OCI-LY3 (cell line): ENCODE data around the gene ZNF79.

Experiments
- H2AFZ ChIP-seq: fragments of 200-600, 300-600 bp; shearing (Covaris generic); 2 replicates; pipeline ENCODE4 v1.6.0; 2014; ENCODE audit warnings: antibody characterized with exemption, low read depth, low read length
- H3K27ac ChIP-seq: fragments of 200-600, 300-600 bp; sonication (generic); 2 replicates; pipeline ENCODE4 v1.5.1; 2014; ENCODE audit warnings: mild to moderate bottlenecking, low read length, moderate library complexity, mixed read lengths
- H3K27me3 ChIP-seq: fragments of 200-600, 300-600 bp; sonication (generic); 2 replicates; pipeline ENCODE4 v1.6.1; 2014; ENCODE audit warnings: low read depth, low read length, mixed read lengths
- H3K36me3 ChIP-seq: fragments of 200-600, 300-600 bp; sonication (generic); replicated peaks from 2 replicates; pipeline ENCODE3; 2014; ENCODE audit warnings: low read depth, low read length, mixed read lengths
- H3K4me1 ChIP-seq: fragments of 300-600, 200-600 bp; sonication (generic); 2 replicates; pipeline ENCODE4 v1.6.1; 2014; ENCODE audit warnings: low read length, mixed read lengths
- H3K4me2 ChIP-seq: fragments of 200-600, 300-600 bp; sonication (generic); 2 replicates; pipeline ENCODE4 v1.6.1; 2014; ENCODE audit warnings: low read length, mixed read lengths
- H3K4me3 ChIP-seq: fragments of 300-600, 200-600 bp; sonication (generic); 2 replicates; pipeline ENCODE4 v1.5.1; 2014; ENCODE audit warnings: antibody characterized with exemption, mild to moderate bottlenecking, low read length, moderate library complexity
- H3K79me2 ChIP-seq: fragments of 300-600, 200-600 bp; shearing (Covaris generic); 2 replicates; pipeline ENCODE4 v1.6.1; 2014; ENCODE audit warnings: mild to moderate bottlenecking, low read length, mixed read lengths
- H3K9ac ChIP-seq: fragments of 300-600, 200-600 bp; shearing (Covaris generic); 2 replicates; pipeline ENCODE4 v1.6.0; 2014; ENCODE audit warnings: mild to moderate bottlenecking, low read length, moderate library complexity
- H3K9me3 ChIP-seq: fragments of 200-600, 300-600 bp; shearing (Covaris generic); 2 replicates; pipeline ENCODE4 v1.6.1; 2014; ENCODE audit warnings: low read length, mixed read lengths; ENCODE audit not compliant: insufficient read depth
- H4K20me1 ChIP-seq: fragments of 200-600, 300-600 bp; sonication (generic); 2 replicates; pipeline ENCODE4 v1.6.1; 2016; ENCODE audit warnings: low read length, mixed read lengths; ENCODE audit not compliant: insufficient read depth
- CTCF ChIP-seq: fragments of 200-600, 300-600 bp; sonication (generic); IDR thresholded peaks from 2 replicates; pipeline ENCODE4 v1.5.1; 2014; ENCODE audit warnings: antibody characterized with exemption, low read length, low read depth
- EZH2phosphoT487 ChIP-seq: fragments of 200-600 bp; shearing (Covaris generic); IDR thresholded peaks from 2 replicates; pipeline ENCODE4 v1.6.1; 2018; ENCODE audit warnings: antibody characterized with exemption, mixed run types, low read depth

ZNF79 gene

GRCh38 chr9:127423934-127424675 lies at the start of gene ZNF79:
Gene ZNF79 (plus strand): TSS chr9:127424382. CDS start chr9:127424788, 406 bp downstream.
- peaks cover 50% of the 10 kb centered on the region for H3K79me2 ChIP-seq

GRCh38 chr9:127380479-127380878 lies 43.7 kb upstream of the ZNF79 start:
- TF ChIP-seq EZH2phosphoT487 (no peak), CTCF (no peak)
- Histone ChIP-seq H4K20me1 (no peaks in the 10 kb centered on the region), H3K27ac (no peak overlapping the region), H3K79me2 (no peaks in the 10 kb centered on the region), H3K36me3 (no peaks in the 10 kb centered on the region), H3K9me3 (no peaks in the 10 kb centered on the region), H3K4me1 (no peaks in the 10 kb centered on the region), H3K9ac (no peak overlapping the region), H3K4me3 (no peak overlapping the region), H2AFZ (no peak overlapping the region), H3K27me3 (no peaks in the 10 kb centered on the region), H3K4me2 (no peak overlapping the region)

More at GRCh38 chr9:127423934-127424675, at the start of gene ZNF79:
- peak within 1 kb of the TSS; percentile 97 for H3K9ac ChIP-seq
- H3K4me3 ChIP-seq: peak within 1 kb of the TSS; percentile 98
- no peaks in the 10 kb centered on the region for H3K9me3 ChIP-seq
- H3K27ac ChIP-seq: peak within 1 kb of the TSS; percentile 60
- H3K27me3 ChIP-seq: no peaks in the 10 kb centered on the region
- no peak for TF ChIP-seq EZH2phosphoT487
- TF ChIP-seq CTCF: no peak
- H3K4me1 ChIP-seq: peaks cover 15% of the 10 kb centered on the region
- no peaks in the 10 kb centered on the region for H4K20me1 ChIP-seq
- peak within 1 kb of the TSS; percentile 89 for H2AFZ ChIP-seq
- peaks cover 5% of the 10 kb centered on the region for H3K36me3 ChIP-seq
- peak within 1 kb of the TSS; percentile 99 for H3K4me2 ChIP-seq

- Histone ChIP-seq H3K27ac (no peak overlapping the region), H3K27me3 (no peaks in the 10 kb centered on the region), H3K4me2 (no peak overlapping the region), H3K9me3 (no peaks in the 10 kb centered on the region), H3K9ac (no peak overlapping the region), H3K4me1 (no peaks in the 10 kb centered on the region), H3K79me2 (no peaks in the 10 kb centered on the region), H4K20me1 (no peaks in the 10 kb centered on the region), H3K36me3 (no peaks in the 10 kb centered on the region), H3K4me3 (no peak overlapping the region), H2AFZ (no peak overlapping the region)
- TF ChIP-seq EZH2phosphoT487 (no peak), CTCF (no peak)
These were observed 41.6 kb upstream of the ZNF79 start for GRCh38 chr9:127382541-127382940.

GRCh38 chr9:127384016-127384730 lies 40.0 kb upstream of the ZNF79 start:
- H3K9ac ChIP-seq: no peak overlapping the region
- H3K79me2 ChIP-seq: no peaks in the 10 kb centered on the region
- H3K27ac ChIP-seq: no peak overlapping the region
- H3K36me3 ChIP-seq: no peaks in the 10 kb centered on the region
- H3K27me3 ChIP-seq: no peaks in the 10 kb centered on the region
- H3K9me3 ChIP-seq: no peaks in the 10 kb centered on the region
- H2AFZ ChIP-seq: no peak overlapping the region
- H4K20me1 ChIP-seq: no peaks in the 10 kb centered on the region
- H3K4me3 ChIP-seq: no peak overlapping the region
- no peak overlapping the region for H3K4me2 ChIP-seq
- H3K4me1 ChIP-seq: peaks cover 4% of the 10 kb centered on the region; the same call in 1 of the 2 replicates
- no peak for TF ChIP-seq CTCF
- TF ChIP-seq EZH2phosphoT487: no peak
